Measurements from ENCODE around the gene AK2.

DNA sequence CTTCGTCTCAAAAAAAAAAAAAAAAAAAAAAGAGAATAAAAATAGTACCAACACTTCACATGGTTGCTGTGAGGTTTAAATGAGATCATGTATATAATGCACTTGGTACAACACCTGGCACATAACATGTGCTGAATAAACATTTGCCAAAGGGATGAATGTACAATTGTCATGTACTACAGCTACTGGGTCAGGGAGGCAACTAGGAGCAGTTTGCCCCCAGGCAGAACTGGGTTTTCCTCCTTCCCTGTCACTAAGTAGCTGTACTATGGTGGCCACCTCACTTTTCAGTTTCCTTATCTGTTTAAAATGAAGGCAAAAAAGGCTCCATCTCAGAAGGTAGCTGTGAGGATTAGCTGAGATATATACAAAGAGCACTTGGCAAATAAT is 11.5 kb downstream of the AK2 start:
- TF ChIP-seq, protein P1, sequence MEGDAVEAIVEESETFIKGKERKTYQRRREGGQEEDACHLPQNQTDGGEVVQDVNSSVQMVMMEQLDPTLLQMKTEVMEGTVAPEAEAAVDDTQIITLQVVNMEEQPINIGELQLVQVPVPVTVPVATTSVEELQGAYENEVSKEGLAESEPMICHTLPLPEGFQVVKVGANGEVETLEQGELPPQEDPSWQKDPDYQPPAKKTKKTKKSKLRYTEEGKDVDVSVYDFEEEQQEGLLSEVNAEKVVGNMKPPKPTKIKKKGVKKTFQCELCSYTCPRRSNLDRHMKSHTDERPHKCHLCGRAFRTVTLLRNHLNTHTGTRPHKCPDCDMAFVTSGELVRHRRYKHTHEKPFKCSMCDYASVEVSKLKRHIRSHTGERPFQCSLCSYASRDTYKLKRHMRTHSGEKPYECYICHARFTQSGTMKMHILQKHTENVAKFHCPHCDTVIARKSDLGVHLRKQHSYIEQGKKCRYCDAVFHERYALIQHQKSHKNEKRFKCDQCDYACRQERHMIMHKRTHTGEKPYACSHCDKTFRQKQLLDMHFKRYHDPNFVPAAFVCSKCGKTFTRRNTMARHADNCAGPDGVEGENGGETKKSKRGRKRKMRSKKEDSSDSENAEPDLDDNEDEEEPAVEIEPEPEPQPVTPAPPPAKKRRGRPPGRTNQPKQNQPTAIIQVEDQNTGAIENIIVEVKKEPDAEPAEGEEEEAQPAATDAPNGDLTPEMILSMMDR (IDR thresholded peaks at IDR 0.05) = no peak
- TF ChIP-seq POLR2AphosphoS5 (IDR thresholded peaks at IDR 0.05) = no peak
